ENCODE results near the gene CD244. TPM values are rescaled to one million over a fixed set of nuclear protein-coding genes. Genes with fewer than 3 reads are reported as not detected.

The CD244 gene
- total RNA-seq (2014; rRNA removed; shearing (Covaris generic)) (not detected in 2 replicates), total RNA-seq (2022) (not detected in 2 replicates), Bru-seq, nascent RNA (percentile 15 among the genes with signal in this experiment), BruChase-seq, experiment 1, labeled RNA remaining after a 6-hour chase (not detected), BruChase-seq, experiment 2, labeled RNA remaining after a 2-hour chase (not detected)
- long read RNA-seq = 0 reads

- CTCF ChIA-PET (ENCODE audit: unreplicated experiment) = interaction anchor here (0.7 kb wide), 1 partner anchor 82 kb away, joined by 3 read pairs; no protein-coding TSS in a partner anchor
- intact Hi-C loops (cut with micrococcal nuclease; ENCODE audit: unreplicated experiment) = no loop called here
- no peak for TF ChIP-seq CTCF (conservative IDR thresholded peaks at IDR 0.05; ENCODE audit: low read length)
- TF ChIP-seq EZH2phosphoT487 (IDR thresholded peaks at IDR 0.05; ENCODE audit: borderline replicate concordance, low read depth, low read length) = no peak
- Histone ChIP-seq H3K9me2 (ENCODE audit: insufficient read depth, low read length) (no peaks in the 10 kb centered on the region), H3K4me1 (ENCODE audit: insufficient read depth, low read length, poor library complexity, severe bottlenecking) (no peaks in the 10 kb centered on the region), H3K79me2 (ENCODE audit: insufficient read depth, low read depth, low read length) (no peaks in the 10 kb centered on the region), H3K4me3 (ENCODE audit: low read depth, low read length, poor library complexity, severe bottlenecking) (no peak within 1 kb of the TSS), H2AFZ (ENCODE audit: low read length) (no peak within 1 kb of the TSS), H3K27ac (ENCODE audit: low read depth, low read length, poor library complexity, severe bottlenecking) (no peak within 1 kb of the TSS), H3K9me3 (ENCODE audit: low read length) (no peaks in the 10 kb centered on the region), H3K4me2 (ENCODE audit: low read length) (no peak within 1 kb of the TSS), H3K36me3 (ENCODE audit: insufficient read depth, low read length) (no peaks in the 10 kb centered on the region), H4K20me1 (ENCODE audit: insufficient read depth, low read length) (no peaks in the 10 kb centered on the region)
- POLR2A ChIA-PET = interaction anchor here (0.6 kb wide), 1 partner anchor 38 kb away, joined by 3 read pairs; no protein-coding TSS in a partner anchor
- BruUV-seq (replicated peaks) = no TSS peak
- no peak for DNase-seq (ENCODE audit: low spot score)
Measured at GRCh38 chr1:160862203-160863060, at the start of gene CD244. CD244 (minus strand) TSS chr1:160862887; CDS start chr1:160862677, 210 bp downstream.

GRCh38 chr1:160911925-160912324 is 49.2 kb upstream of the CD244 start:
- Histone ChIP-seq H3K4me3 (ENCODE audit: low read depth, low read length, poor library complexity, severe bottlenecking) (no peak overlapping the region), H4K20me1 (ENCODE audit: insufficient read depth, low read length) (no peaks in the 10 kb centered on the region), H3K9me3 (ENCODE audit: low read length) (no peaks in the 10 kb centered on the region), H2AFZ (ENCODE audit: low read length) (no peak overlapping the region), H3K36me3 (ENCODE audit: insufficient read depth, low read length) (no peaks in the 10 kb centered on the region), H3K4me1 (ENCODE audit: insufficient read depth, low read length, poor library complexity, severe bottlenecking) (no peaks in the 10 kb centered on the region), H3K79me2 (ENCODE audit: insufficient read depth, low read depth, low read length) (no peaks in the 10 kb centered on the region), H3K27ac (ENCODE audit: low read depth, low read length, poor library complexity, severe bottlenecking) (no peak overlapping the region), H3K4me2 (ENCODE audit: low read length) (no peak overlapping the region), H3K9me2 (ENCODE audit: insufficient read depth, low read length) (no peaks in the 10 kb centered on the region)
- ChIA-PET POLR2A (interaction anchor here (0.6 kb wide), 1 partner anchor 87 kb away, joined by 7 read pairs; no protein-coding TSS in a partner anchor), CTCF (ENCODE audit: unreplicated experiment) (no interaction called here)
- no peak for DNase-seq (ENCODE audit: low spot score)
- intact Hi-C loops (cut with micrococcal nuclease; ENCODE audit: unreplicated experiment) = no loop called here
- no TSS peak for BruUV-seq (replicated peaks)
- TF ChIP-seq EZH2phosphoT487 (IDR thresholded peaks at IDR 0.05; ENCODE audit: borderline replicate concordance, low read depth, low read length) (no peak), CTCF (conservative IDR thresholded peaks at IDR 0.05; ENCODE audit: low read length) (no peak)
